ENCODE measurements around the gene TSPYL4. TPM values are rescaled to one million over a fixed set of nuclear protein-coding genes. Genes with fewer than 3 reads are reported as not detected.

The TSPYL4 gene
- total RNA-seq, 4 donors from 2014 or later = 9.5 to 17.6 (median 15.7) TPM

- WGBS, 2 donors = 93% methylated on average over 5 of the region's 5 CpGs
- no peak overlapping the region for H3K4me3 ChIP-seq (ENCODE audit: low read depth, poor library complexity, severe bottlenecking)
- no peak for DNase-seq (ENCODE audit: low spot score in 2 of 2)
- TF ChIP-seq POLR2A (IDR thresholded peaks at IDR 0.05) (no peak), CTCF (IDR thresholded peaks at IDR 0.05) (no peak)
- intact Hi-C loops (cut with DNase I; ENCODE audit: low total_unique reads) = no loop called here
These were observed 35.0 kb downstream of the TSPYL4 start for GRCh38 chr6:116218866-116219265.

- TF ChIP-seq CTCF (IDR thresholded peaks at IDR 0.05) = no peak
- TF ChIP-seq POLR2A (IDR thresholded peaks at IDR 0.05) = no peak
- intact Hi-C loops (cut with DNase I; ENCODE audit: low total_unique reads) = no loop called here
- no peak for DNase-seq (ENCODE audit: low spot score in 2 of 2)
- 48 to 52% methylated on average over 3 of the region's 3 CpGs for WGBS, 2 donors
- H3K4me3 ChIP-seq (ENCODE audit: low read depth, poor library complexity, severe bottlenecking) = no peak overlapping the region
These were observed 35.7 kb downstream of the TSPYL4 start for GRCh38 chr6:116218172-116218633.

DNA sequence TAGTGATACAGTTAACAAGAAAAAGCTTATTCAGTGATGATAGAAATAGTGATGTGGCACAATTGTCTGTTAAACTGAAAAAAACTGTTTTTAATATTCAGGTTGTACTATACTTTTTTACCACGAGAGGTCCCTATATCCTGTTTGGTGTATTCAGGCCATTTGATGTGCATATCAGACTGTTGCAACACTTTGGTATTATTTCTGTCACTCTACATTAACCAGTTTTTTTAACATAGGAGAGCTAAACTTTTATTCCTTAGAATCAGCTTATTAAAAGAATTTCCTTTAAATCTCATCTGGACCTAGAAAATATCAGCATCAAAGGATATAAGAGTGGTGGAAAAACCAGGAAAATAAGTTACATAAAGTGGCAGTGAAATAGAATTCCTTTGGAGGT lies 36.8 kb downstream of the TSPYL4 start:
- no peak overlapping the region for H3K4me3 ChIP-seq (ENCODE audit: low read depth, poor library complexity, severe bottlenecking)
- DNase-seq (ENCODE audit: low spot score in 2 of 2) = no peak
- TF ChIP-seq POLR2A (IDR thresholded peaks at IDR 0.05) = no peak
- no peak for TF ChIP-seq CTCF (IDR thresholded peaks at IDR 0.05)
- 2% methylated on average over 1 of the region's 1 CpG for WGBS, 2 donors
- intact Hi-C loops (cut with DNase I; ENCODE audit: low total_unique reads) = no loop called here

DNA sequence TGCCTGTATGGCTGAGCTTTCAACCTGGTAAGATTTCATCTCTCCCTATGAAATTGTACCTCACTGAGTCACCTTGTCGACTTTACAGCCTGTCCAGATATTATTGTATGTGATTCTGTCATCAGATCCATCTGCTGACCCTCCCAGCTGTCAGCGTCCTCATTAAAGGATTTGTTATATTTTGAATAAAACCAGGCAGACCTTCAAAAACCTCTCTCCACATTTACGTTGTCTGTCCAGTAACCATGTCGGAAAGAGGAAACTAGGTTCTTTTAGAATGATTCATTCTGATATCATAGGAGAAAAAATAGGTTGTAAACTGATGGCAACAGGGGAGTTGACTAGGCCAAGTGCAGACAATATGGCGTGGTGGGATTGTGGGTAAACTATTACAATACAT lies 38.5 kb downstream of the TSPYL4 start:
- DNase-seq (ENCODE audit: low spot score in 2 of 2) = no peak
- TF ChIP-seq CTCF (IDR thresholded peaks at IDR 0.05) (no peak), POLR2A (IDR thresholded peaks at IDR 0.05) (no peak)
- intact Hi-C loops (cut with DNase I; ENCODE audit: low total_unique reads) = no loop called here
- WGBS, 2 donors = 89 to 91% methylated on average over 5 of the region's 5 CpGs
- H3K4me3 ChIP-seq (ENCODE audit: low read depth, poor library complexity, severe bottlenecking) = no peak overlapping the region

- no peak overlapping the region for H3K4me3 ChIP-seq (ENCODE audit: low read depth, poor library complexity, severe bottlenecking)
- WGBS, 2 donors = 94 to 97% methylated on average over 1 of the region's 1 CpG
- DNase-seq (ENCODE audit: low spot score in 2 of 2) = no peak
- no peak for TF ChIP-seq CTCF (IDR thresholded peaks at IDR 0.05)
- TF ChIP-seq POLR2A (IDR thresholded peaks at IDR 0.05) = no peak
- intact Hi-C loops (cut with DNase I; ENCODE audit: low total_unique reads) = no loop called here
These were observed 39.2 kb downstream of the TSPYL4 start for GRCh38 chr6:116214681-116215080.

GRCh38 chr6:116210750-116211425 lies 43.0 kb downstream of the TSPYL4 start:
- intact Hi-C loops (cut with DNase I; ENCODE audit: low total_unique reads) = no loop called here
- no peak for TF ChIP-seq CTCF (IDR thresholded peaks at IDR 0.05)
- TF ChIP-seq POLR2A (IDR thresholded peaks at IDR 0.05) = no peak
- WGBS, 2 donors = 52 to 56% methylated on average over 3 of the region's 3 CpGs
- H3K4me3 ChIP-seq (ENCODE audit: low read depth, poor library complexity, severe bottlenecking) = no peak overlapping the region
- DNase-seq (ENCODE audit: low spot score in 2 of 2) = peak in 1 of 2 donors; percentile 56

Measured in lower leg skin (tissue), 4 donors.